MM.1S (cell line): Measurements from ENCODE around the gene NARF.

Experiments
- DNase-seq: peaks from one replicate; pipeline ENCODE4 v3.0.0-alpha.2; 2015
- H2AFZ ChIP-seq: fragments of 300-600 bp; sonication (generic); 2 replicates; pipeline ENCODE4 v1.6.0; 2016; ENCODE audit warnings: antibody characterized with exemption, low read length
- H3F3A ChIP-seq: fragments of 300-600 bp; sonication (generic); 2 replicates; pipeline ENCODE4 v1.6.1; 2016; ENCODE audit warnings: mild to moderate bottlenecking, antibody characterized with exemption, low read length, moderate library complexity, mixed read lengths; ENCODE audit not compliant: insufficient read depth
- H3K27ac ChIP-seq: fragments of 300-600 bp; sonication (generic); 2 replicates; pipeline ENCODE4 v1.5.1; 2016; ENCODE audit warnings: mild to moderate bottlenecking, low read length
- H3K27me3 ChIP-seq: fragments of 300-600 bp; sonication (generic); replicated peaks from 2 replicates; pipeline ENCODE4 v1.6.0; 2016; ENCODE audit warnings: low read length; ENCODE audit not compliant: insufficient read depth
- H3K36me3 ChIP-seq: fragments of 300-600 bp; sonication (generic); replicated peaks from 2 replicates; pipeline ENCODE4 v1.6.1; 2016; ENCODE audit warnings: mild to moderate bottlenecking, low read length, mixed read lengths; ENCODE audit not compliant: insufficient read depth
- H3K4me1 ChIP-seq: fragments of 300-600 bp; sonication (generic); 2 replicates; pipeline ENCODE4 v1.6.1; 2016; ENCODE audit warnings: low read length, mixed read lengths
- H3K4me2 ChIP-seq: fragments of 300-600 bp; sonication (generic); 2 replicates; pipeline ENCODE4 v1.6.0; 2016; ENCODE audit warnings: low read depth, low read length
- H3K4me3 ChIP-seq: fragments of 300-600 bp; sonication (generic); 2 replicates; pipeline ENCODE4 v1.5.1; 2016; ENCODE audit warnings: low read length, mixed read lengths
- H3K79me2 ChIP-seq: fragments of 300-600 bp; sonication (generic); 2 replicates; pipeline ENCODE4 v1.6.1; 2016; ENCODE audit warnings: mixed run types, low read length, mixed read lengths
- H3K9ac ChIP-seq: fragments of 300-600 bp; sonication (generic); 2 replicates; pipeline ENCODE4 v1.6.1; 2016; ENCODE audit warnings: low read length, mixed read lengths
- H3K9me2 ChIP-seq: fragments of 300-600 bp; sonication (generic); replicated peaks from 2 replicates; pipeline ENCODE4 v1.6.1; 2016; ENCODE audit warnings: mild to moderate bottlenecking, low read length, mixed read lengths; ENCODE audit not compliant: insufficient read depth
- H3K9me3 ChIP-seq: fragments of 300-600 bp; sonication (generic); replicated peaks from 2 replicates; pipeline ENCODE4 v1.6.1; 2016; ENCODE audit warnings: mild to moderate bottlenecking, low read length, mixed read lengths; ENCODE audit not compliant: insufficient read depth
- H4K20me1 ChIP-seq: fragments of 300-600 bp; sonication (generic); 2 replicates; pipeline ENCODE4 v1.6.1; 2016; ENCODE audit warnings: mild to moderate bottlenecking, low read length, moderate library complexity, mixed read lengths; ENCODE audit not compliant: insufficient read depth
- EZH2 ChIP-seq: fragments of 300-600 bp; sonication (generic); optimal IDR thresholded peaks from 2 replicates; pipeline ENCODE3; 2017; ENCODE audit warnings: low read depth, mild to moderate bottlenecking, antibody characterized with exemption, low read length, mixed read lengths
- EZH2phosphoT487 ChIP-seq: fragments of 300-600 bp; sonication (generic); IDR thresholded peaks from 2 replicates; pipeline ENCODE4 v1.6.1; 2018; ENCODE audit warnings: antibody characterized with exemption, low read length
- TF ChIP-seq, protein P1 (sequence below): fragments of 300-600 bp; sonication (generic); IDR thresholded peaks from 2 replicates; pipeline ENCODE4 v1.5.1; 2016; ENCODE audit warnings: antibody characterized with exemption, low read length, mixed read lengths

NARF gene

DNA sequence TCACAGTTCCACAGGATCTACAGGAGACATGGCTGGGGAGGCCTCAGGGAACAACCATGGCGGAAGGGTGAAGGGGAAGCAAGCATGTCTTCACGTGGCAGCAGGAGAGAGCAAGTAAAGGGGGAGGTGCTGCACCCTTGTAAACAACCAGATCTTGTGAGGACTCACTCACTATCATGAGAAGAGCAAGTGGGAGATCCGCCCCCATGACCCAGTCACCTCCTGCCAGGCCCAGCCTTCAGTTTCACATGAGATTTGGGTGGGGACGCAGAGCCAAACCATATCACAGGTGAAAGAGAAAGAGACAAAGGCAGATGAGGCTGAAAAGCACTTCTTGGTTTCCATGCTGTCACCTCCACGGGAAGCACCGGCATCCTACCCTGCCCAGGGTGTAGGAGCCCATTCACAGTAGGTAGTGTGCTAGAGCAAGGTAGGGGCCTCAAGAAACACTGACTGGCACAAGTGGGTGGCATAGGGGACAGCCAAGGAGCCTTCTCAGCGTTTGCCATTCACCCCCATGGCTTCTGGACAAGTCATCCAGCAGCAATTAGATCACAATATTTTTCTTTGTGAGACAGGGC, 6.6 kb downstream of the NARF start:
- Histone ChIP-seq H3K4me1 (peaks cover 22% of the 10 kb centered on the region), H3K4me2 (peak overlapping the region; percentile 45), H3K9ac (peak overlapping the region; percentile 36; the same call in 1 of the 2 replicates), H2AFZ (no peak overlapping the region), H3K27ac (peak overlapping the region; percentile 85), H3K9me3 (no peaks in the 10 kb centered on the region), H3F3A (peaks cover 23% of the 10 kb centered on the region), H4K20me1 (no peaks in the 10 kb centered on the region), H3K9me2 (no peaks in the 10 kb centered on the region), H3K79me2 (peaks cover 47% of the 10 kb centered on the region), H3K36me3 (peaks cover 10% of the 10 kb centered on the region), H3K4me3 (no peak overlapping the region), H3K27me3 (no peaks in the 10 kb centered on the region)
- DNase-seq, result peak; percentile 92
- TF ChIP-seq EZH2 (no peak), EZH2phosphoT487 (no peak)
- TF ChIP-seq, protein P1, sequence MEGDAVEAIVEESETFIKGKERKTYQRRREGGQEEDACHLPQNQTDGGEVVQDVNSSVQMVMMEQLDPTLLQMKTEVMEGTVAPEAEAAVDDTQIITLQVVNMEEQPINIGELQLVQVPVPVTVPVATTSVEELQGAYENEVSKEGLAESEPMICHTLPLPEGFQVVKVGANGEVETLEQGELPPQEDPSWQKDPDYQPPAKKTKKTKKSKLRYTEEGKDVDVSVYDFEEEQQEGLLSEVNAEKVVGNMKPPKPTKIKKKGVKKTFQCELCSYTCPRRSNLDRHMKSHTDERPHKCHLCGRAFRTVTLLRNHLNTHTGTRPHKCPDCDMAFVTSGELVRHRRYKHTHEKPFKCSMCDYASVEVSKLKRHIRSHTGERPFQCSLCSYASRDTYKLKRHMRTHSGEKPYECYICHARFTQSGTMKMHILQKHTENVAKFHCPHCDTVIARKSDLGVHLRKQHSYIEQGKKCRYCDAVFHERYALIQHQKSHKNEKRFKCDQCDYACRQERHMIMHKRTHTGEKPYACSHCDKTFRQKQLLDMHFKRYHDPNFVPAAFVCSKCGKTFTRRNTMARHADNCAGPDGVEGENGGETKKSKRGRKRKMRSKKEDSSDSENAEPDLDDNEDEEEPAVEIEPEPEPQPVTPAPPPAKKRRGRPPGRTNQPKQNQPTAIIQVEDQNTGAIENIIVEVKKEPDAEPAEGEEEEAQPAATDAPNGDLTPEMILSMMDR, result no peak

DNA sequence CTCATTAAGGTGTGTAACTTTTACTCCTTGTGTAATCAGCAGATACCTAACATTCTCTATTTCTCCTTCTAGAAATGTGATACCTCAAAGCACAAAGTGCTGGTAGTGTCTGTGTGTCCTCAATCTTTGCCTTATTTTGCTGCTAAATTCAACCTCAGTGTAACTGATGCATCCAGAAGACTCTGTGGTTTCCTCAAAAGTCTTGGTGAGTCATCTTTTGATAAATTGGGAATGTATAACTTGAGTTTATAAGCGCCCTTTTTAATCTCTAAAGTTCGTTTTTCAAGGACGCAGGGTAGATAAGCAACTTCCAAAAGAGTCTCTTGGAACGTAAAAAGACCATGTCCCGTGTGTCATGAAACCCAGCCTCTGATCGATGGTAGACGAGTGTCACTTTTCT, 10.2 kb downstream of the NARF start:
- Histone ChIP-seq H3F3A (peaks cover 21% of the 10 kb centered on the region), H3K9me3 (no peaks in the 10 kb centered on the region), H3K4me1 (peaks cover 22% of the 10 kb centered on the region), H2AFZ (no peak overlapping the region), H3K9ac (no peak overlapping the region), H3K27ac (no peak overlapping the region), H3K36me3 (peaks cover 11% of the 10 kb centered on the region), H3K27me3 (no peaks in the 10 kb centered on the region), H3K79me2 (peaks cover 25% of the 10 kb centered on the region), H3K4me3 (no peak overlapping the region), H3K4me2 (no peak overlapping the region), H4K20me1 (no peaks in the 10 kb centered on the region), H3K9me2 (no peaks in the 10 kb centered on the region)
- TF ChIP-seq, protein P1, result no peak
- no peak for TF ChIP-seq EZH2phosphoT487
- TF ChIP-seq EZH2, result no peak
- DNase-seq, result no peak

GRCh38 chr17:82470065-82470464, 11.5 kb downstream of the NARF start:
- TF ChIP-seq, protein P1, result no peak
- TF ChIP-seq EZH2, result no peak
- Histone ChIP-seq H3K79me2 (peaks cover 34% of the 10 kb centered on the region), H3K9ac (no peak overlapping the region), H3F3A (peaks cover 8% of the 10 kb centered on the region), H3K9me3 (no peaks in the 10 kb centered on the region), H3K27me3 (no peaks in the 10 kb centered on the region), H3K36me3 (peaks cover 11% of the 10 kb centered on the region; the same call in 1 of the 2 replicates), H3K4me2 (no peak overlapping the region), H3K4me1 (peaks cover 9% of the 10 kb centered on the region), H3K27ac (no peak overlapping the region), H4K20me1 (no peaks in the 10 kb centered on the region), H3K9me2 (no peaks in the 10 kb centered on the region), H3K4me3 (no peak overlapping the region), H2AFZ (no peak overlapping the region)
- DNase-seq, result no peak
